ENCODE data around the gene CASQ1. TPM values are rescaled to one million over a fixed set of nuclear protein-coding genes. Genes with fewer than 3 reads are reported as not detected.

The CASQ1 gene
- total and polyA plus RNA-seq, 2 donors (not counting 1 experiment from before 2014, with no cell fraction given) = not detected

DNA sequence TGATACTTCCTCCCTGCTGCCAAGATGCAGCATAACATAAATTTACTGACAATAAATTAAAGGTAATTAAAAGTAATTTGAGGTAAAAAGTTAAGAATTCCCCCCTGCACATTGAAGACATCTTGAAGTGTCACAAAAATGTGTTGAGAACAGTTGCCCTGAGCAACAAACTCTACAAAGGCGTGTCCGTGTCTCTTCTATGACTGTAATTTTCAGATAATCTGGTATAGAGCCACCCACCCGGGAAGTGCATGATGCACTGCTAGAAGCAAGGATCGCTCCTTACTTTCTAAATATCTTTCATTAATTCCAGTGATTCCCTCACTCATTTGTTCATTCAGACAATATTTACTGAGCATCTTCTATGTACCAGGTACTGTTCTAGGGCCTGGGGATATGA, 11.0 kb upstream of the CASQ1 start:
- ChIA-PET POLR2A (no interaction called here), CTCF (interaction anchor here (1.5 kb wide), 1 partner anchor 14 kb away, joined by 3 read pairs; no protein-coding TSS in a partner anchor)
- Histone ChIP-seq H3K4me1 (ENCODE audit: control insufficient read depth in 2 of 2, insufficient read depth in 2 of 2, low read length in 2 of 2) (no peaks in the 10 kb centered on the region), H4K20me1 (ENCODE audit: control insufficient read depth, insufficient read depth, low read length, poor library complexity, severe bottlenecking) (no peaks in the 10 kb centered on the region), H3K4me2 (replicated peaks; ENCODE audit: low read depth, low read length, poor library complexity, severe bottlenecking) (no peak overlapping the region), H3K4me3 (ENCODE audit: control extremely low read depth in 1 of 5, extremely low read depth in 1 of 5, insufficient read depth in 1 of 5, low read depth in 2 of 5, low read length in 4 of 5) (no peak overlapping the region), H3K36me3 (replicated peaks in 1 of 2; ENCODE audit: control extremely low read depth in 1 of 2, control insufficient read depth in 1 of 2, extremely low read depth in 1 of 2, insufficient read depth in 2 of 2, low read length in 1 of 2) (no peaks in the 10 kb centered on the region), H2AFZ (ENCODE audit: insufficient read depth, low read depth, low read length, poor library complexity, severe bottlenecking) (no peak overlapping the region), H3K9ac (ENCODE audit: low read length) (no peak overlapping the region), H3K79me2 (ENCODE audit: control insufficient read depth, insufficient read depth, low read length) (no peaks in the 10 kb centered on the region), H3K9me3 (ENCODE audit: control extremely low read depth in 1 of 3, control insufficient read depth in 2 of 3, insufficient read depth in 1 of 3, low read length in 2 of 3) (no peaks in the 10 kb centered on the region), H3K27ac (ENCODE audit: low read length in 2 of 2) (no peak overlapping the region), H3K27me3 (replicated peaks in 1 of 4; ENCODE audit: control extremely low read depth in 1 of 4, control insufficient read depth in 3 of 4, insufficient read depth in 4 of 4, low read length in 3 of 4) (peaks cover 0 to 3% (median 0%) of the 10 kb centered on the region in 4 experiments)
- TF ChIP-seq CTCF (IDR thresholded peaks at IDR 0.05) = no peak
- TF ChIP-seq EZH2 (IDR thresholded peaks at IDR 0.05; ENCODE audit: borderline replicate concordance, insufficient read depth, low read depth, low read length, poor library complexity, severe bottlenecking) = no peak
- intact Hi-C loops (cut with micrococcal nuclease) = no loop called here
- Mint-ChIP-seq H3K27ac (no peak overlapping the region), H3K27me3 (peaks cover 37% of the 10 kb centered on the region), H3K9me3 (ENCODE audit: insufficient read depth) (no peaks in the 10 kb centered on the region), H3K4me3 (no peak overlapping the region), H3K4me1 (no peaks in the 10 kb centered on the region)
- DNase-seq (no peak), ATAC-seq (ENCODE audit: low read depth) (no peak)
- 100% methylated on average over 3 of the region's 4 CpGs for WGBS (ENCODE audit: insufficient coverage)

DNA sequence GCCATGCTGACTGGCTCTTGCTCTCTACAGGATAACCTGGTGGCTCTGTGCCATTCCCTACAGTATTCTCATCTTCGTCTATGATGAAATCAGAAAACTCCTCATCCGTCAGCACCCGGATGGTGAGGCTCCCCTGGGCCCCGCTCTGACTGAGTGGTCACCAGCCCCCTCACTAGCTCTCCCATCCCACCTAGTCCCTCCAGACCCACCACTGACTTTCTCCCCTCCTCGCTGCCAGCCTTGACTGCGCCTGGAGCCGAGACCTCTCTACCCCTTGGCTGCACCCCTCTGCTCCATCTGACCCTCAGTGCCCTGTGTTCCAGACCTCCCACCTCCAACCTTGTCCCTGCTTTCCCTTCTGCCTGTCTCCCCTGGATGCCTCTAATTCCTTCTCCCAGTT, 4.1 kb upstream of the CASQ1 start:
- intact Hi-C loops (cut with micrococcal nuclease) = no loop called here
- WGBS (ENCODE audit: insufficient coverage) = 87% methylated on average over 7 of the region's 7 CpGs
- Mint-ChIP-seq H3K4me3 (no peak overlapping the region), H3K27ac (no peak overlapping the region), H3K4me1 (no peaks in the 10 kb centered on the region), H3K9me3 (ENCODE audit: insufficient read depth) (no peaks in the 10 kb centered on the region), H3K27me3 (peaks cover 16% of the 10 kb centered on the region)
- H3K27me3 ChIP-seq (replicated peaks in 1 of 4; ENCODE audit: control extremely low read depth in 1 of 4, control insufficient read depth in 3 of 4, insufficient read depth in 4 of 4, low read length in 3 of 4) = no peaks in the 10 kb centered on the region
- H3K36me3 ChIP-seq (replicated peaks in 1 of 2; ENCODE audit: control extremely low read depth in 1 of 2, control insufficient read depth in 1 of 2, extremely low read depth in 1 of 2, insufficient read depth in 2 of 2, low read length in 1 of 2) = no peaks in the 10 kb centered on the region
- POLR2A ChIA-PET = no interaction called here
- no peaks in the 10 kb centered on the region for H3K4me1 ChIP-seq (ENCODE audit: control insufficient read depth in 2 of 2, insufficient read depth in 2 of 2, low read length in 2 of 2)
- CTCF ChIA-PET = interaction anchor here (0.6 to 7.6 kb wide), 4 partner anchors 57 to 105 kb away, joined by 3 to 160 read pairs (median 4); no protein-coding TSS in a partner anchor
- H4K20me1 ChIP-seq (ENCODE audit: control insufficient read depth, insufficient read depth, low read length, poor library complexity, severe bottlenecking) = no peaks in the 10 kb centered on the region
- DNase-seq = no peak
- no peak overlapping the region for H3K9ac ChIP-seq (ENCODE audit: low read length)
- H3K79me2 ChIP-seq (ENCODE audit: control insufficient read depth, insufficient read depth, low read length) = no peaks in the 10 kb centered on the region
- ATAC-seq (ENCODE audit: low read depth) = no peak
- TF ChIP-seq EZH2 (IDR thresholded peaks at IDR 0.05; ENCODE audit: borderline replicate concordance, insufficient read depth, low read depth, low read length, poor library complexity, severe bottlenecking) (no peak), CTCF (IDR thresholded peaks at IDR 0.05) (no peak)
- H2AFZ ChIP-seq (ENCODE audit: insufficient read depth, low read depth, low read length, poor library complexity, severe bottlenecking) = no peak overlapping the region
- no peak overlapping the region for H3K4me2 ChIP-seq (replicated peaks; ENCODE audit: low read depth, low read length, poor library complexity, severe bottlenecking)
- no peaks in the 10 kb centered on the region for H3K9me3 ChIP-seq (ENCODE audit: control extremely low read depth in 1 of 3, control insufficient read depth in 2 of 3, insufficient read depth in 1 of 3, low read length in 2 of 3)
- H3K27ac ChIP-seq (ENCODE audit: low read length in 2 of 2) = no peak overlapping the region
- H3K4me3 ChIP-seq (ENCODE audit: control extremely low read depth in 1 of 5, extremely low read depth in 1 of 5, insufficient read depth in 1 of 5, low read depth in 2 of 5, low read length in 4 of 5) = no peak overlapping the region

Data from B cell (primary cell).